Choroid plexus epithelial cell (primary cell): Measurements from ENCODE around the gene FES.

Experiments used
- DNase-seq: peaks from one replicate; pipeline ENCODE4 v3.0.0-alpha.2; 2010; ENCODE audit warnings: low read depth
- H3K4me3 ChIP-seq: 2 replicates; pipeline ENCODE4 v1.5.1; 2011; ENCODE audit warnings: low read depth, mild to moderate bottlenecking, control low read depth, low read length, moderate library complexity
- CTCF ChIP-seq: conservative IDR thresholded peaks from 2 replicates; pipeline ENCODE4 v1.5.1; 2011; ENCODE audit warnings: low read depth, mild to moderate bottlenecking, control low read depth, inconsistent platforms, low read length, moderate library complexity

FES gene

GRCh38 chr15:90866161-90866715, 18.1 kb upstream of the FES start:
- no peak for DNase-seq
- no peak overlapping the region for H3K4me3 ChIP-seq
- TF ChIP-seq CTCF: no peak

- H3K4me3 ChIP-seq: no peak overlapping the region
- no peak for TF ChIP-seq CTCF
- no peak for DNase-seq
These were observed 17.5 kb upstream of the FES start for GRCh38 chr15:90866800-90867199.

- no peak for TF ChIP-seq CTCF
- DNase-seq: no peak
- H3K4me3 ChIP-seq: no peak within 1 kb of the TSS
These were observed 16.0 kb upstream of the FES start, which contains the start of gene FURIN for GRCh38 chr15:90868261-90868689. FURIN (plus strand) TSS chr15:90868588; CDS start chr15:90875741, 7,153 bp downstream.

GRCh38 chr15:90869140-90869541, 15.2 kb upstream of the FES start:
- DNase-seq: no peak
- no peak overlapping the region for H3K4me3 ChIP-seq
- no peak for TF ChIP-seq CTCF

GRCh38 chr15:90869601-90870353, 14.5 kb upstream of the FES start:
- DNase-seq: peak; percentile 81
- H3K4me3 ChIP-seq: no peak overlapping the region
- TF ChIP-seq CTCF: no peak

- TF ChIP-seq CTCF: no peak
- DNase-seq: peak; percentile 30
- H3K4me3 ChIP-seq: peak overlapping the region; percentile 72
These were observed 13.8 kb upstream of the FES start for GRCh38 chr15:90870354-90871138.
